Activated CD4-positive, alpha-beta T cell treated with anti-CD3 and anti-CD28 coated beads, Interleukin-2, amount 10 ng/mL, durations not matched to agents 24 days and 14 days (primary cell): ENCODE data around the gene SH3RF2. TPM values are rescaled to one million over a fixed set of nuclear protein-coding genes. Genes with fewer than 3 reads are reported as not detected.

Experiments
- DNase-seq: peaks from one replicate; pipeline ENCODE4 v3.0.0; 2022
- H3K27ac Mint-ChIP-seq: one replicate; pipeline ENCODE4 v1.8.0; 2022; ENCODE audit warnings: mild to moderate bottlenecking, mixed read lengths
- H3K27me3 Mint-ChIP-seq: one replicate; pipeline ENCODE4 v1.8.0; 2022; ENCODE audit warnings: mixed read lengths
- H3K36me3 Mint-ChIP-seq: one replicate; pipeline ENCODE4 v1.8.0; 2022; ENCODE audit warnings: low read depth, mild to moderate bottlenecking, mixed read lengths
- H3K4me1 Mint-ChIP-seq: one replicate; pipeline ENCODE4 v1.8.0; 2021; ENCODE audit warnings: mixed read lengths
- H3K4me3 Mint-ChIP-seq: one replicate; pipeline ENCODE4 v1.8.0; 2022; ENCODE audit warnings: mild to moderate bottlenecking, moderate library complexity, mixed read lengths
- H3K9me3 Mint-ChIP-seq: one replicate; pipeline ENCODE4 v1.8.0; 2021; ENCODE audit warnings: mixed read lengths
- intact Hi-C: fragments of 100-400 bp; cut with micrococcal nuclease; formaldehyde crosslinking; loops from one replicate; pipeline ENCODE4 v1.15.1; 2023
- total RNA-seq: library from RNA; stranded (reverse); gene quantifications from 2 replicates; pipeline ENCODE4 v1.2.3, GENCODE V29; 2022

Gene SH3RF2
- total RNA-seq, 1 donor from 2014 or later: 0.02 TPM

DNA sequence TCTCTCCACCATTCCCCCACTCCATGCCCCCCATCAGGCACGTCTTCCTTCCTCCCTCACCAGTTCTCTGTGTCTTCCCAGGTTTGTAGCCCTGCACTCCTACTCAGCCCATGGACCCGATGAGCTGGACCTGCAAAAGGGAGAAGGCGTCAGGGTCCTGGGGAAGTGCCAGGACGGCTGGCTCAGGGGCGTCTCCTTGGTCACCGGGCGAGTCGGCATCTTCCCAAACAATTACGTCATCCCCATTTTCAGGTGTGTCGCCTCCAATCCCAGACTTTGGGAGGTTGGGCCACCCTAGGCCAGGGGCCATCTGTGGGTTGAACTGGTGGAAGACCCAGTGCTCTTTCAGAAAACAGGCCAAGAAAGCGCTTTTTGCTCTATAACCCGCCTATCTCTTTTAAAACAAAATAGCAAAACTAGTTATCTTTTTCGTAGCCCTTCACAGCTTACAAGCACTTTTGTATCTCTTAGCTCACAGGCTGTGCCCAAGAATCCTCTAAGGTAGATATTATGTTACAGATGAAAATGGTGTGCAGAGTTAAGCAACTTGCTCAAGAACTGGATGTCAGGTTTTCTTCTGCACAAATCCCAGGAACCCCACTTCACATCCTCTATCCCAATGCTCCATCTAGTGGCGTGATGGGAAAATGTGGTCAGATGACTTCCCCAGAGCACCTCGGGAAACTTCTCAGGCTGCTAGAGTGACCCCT, 112.8 kb downstream of the SH3RF2 start:
- no peak overlapping the region for H3K4me3 Mint-ChIP-seq

DNA sequence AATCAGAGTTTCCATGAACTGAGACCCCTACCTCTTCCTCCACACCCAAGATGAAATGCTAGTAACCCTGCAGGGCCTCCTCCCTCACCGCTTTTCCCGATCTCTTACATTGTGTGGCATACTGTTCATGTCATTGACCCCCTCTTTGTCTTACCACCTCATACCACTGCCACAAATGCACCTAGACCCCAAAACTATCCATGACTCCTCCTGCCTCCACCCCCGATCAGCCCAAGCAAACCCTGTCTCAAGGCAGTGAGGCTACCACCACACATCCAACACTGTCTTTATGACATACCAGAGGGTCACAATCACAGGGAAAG, 113.3 kb downstream of the SH3RF2 start:
- Mint-ChIP-seq H3K27ac (no peak overlapping the region), H3K9me3 (no peaks in the 10 kb centered on the region), H3K4me1 (no peaks in the 10 kb centered on the region), H3K27me3 (peaks cover 18% of the 10 kb centered on the region), H3K4me3 (no peak overlapping the region), H3K36me3 (no peaks in the 10 kb centered on the region)
- DNase-seq: no peak
- intact Hi-C loops: loop anchor here (2.0 to 5.0 kb wide), 3 partner anchors 217 to 369 kb away; no protein-coding TSS in a partner anchor

More for the DNA sequence above, 112.8 kb downstream of the SH3RF2 start:
- no peaks in the 10 kb centered on the region for H3K9me3 Mint-ChIP-seq
- peaks cover 16% of the 10 kb centered on the region for H3K27me3 Mint-ChIP-seq
- intact Hi-C loops: loop anchor here (2.0 to 5.0 kb wide), 3 partner anchors 217 to 368 kb away; no protein-coding TSS in a partner anchor
- H3K27ac Mint-ChIP-seq: no peak overlapping the region
- no peaks in the 10 kb centered on the region for H3K4me1 Mint-ChIP-seq
- no peaks in the 10 kb centered on the region for H3K36me3 Mint-ChIP-seq
- no peak for DNase-seq

DNA sequence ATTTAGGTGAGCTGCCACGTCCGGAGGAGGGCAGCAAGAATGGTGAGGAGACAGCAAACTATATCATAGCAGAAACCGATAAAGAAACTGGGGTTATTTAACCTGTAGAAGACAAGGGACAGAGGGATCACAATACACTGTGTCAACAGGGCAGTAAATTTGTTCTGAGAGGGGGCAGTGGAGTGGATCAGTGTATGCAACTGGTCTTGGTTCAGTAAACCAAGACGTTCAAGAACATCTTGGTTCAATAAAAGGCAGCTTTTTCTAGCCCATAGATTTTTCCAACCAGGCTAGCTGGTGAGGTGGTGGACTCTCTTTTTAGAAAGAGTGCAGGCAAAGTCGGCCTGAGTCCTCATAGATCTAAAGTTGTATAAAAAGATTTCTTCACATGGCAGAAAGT, 113.7 kb downstream of the SH3RF2 start:
- no peak for DNase-seq
- Mint-ChIP-seq H3K27me3 (peaks cover 20% of the 10 kb centered on the region), H3K4me3 (no peak overlapping the region), H3K27ac (no peak overlapping the region), H3K4me1 (no peaks in the 10 kb centered on the region), H3K9me3 (no peaks in the 10 kb centered on the region), H3K36me3 (no peaks in the 10 kb centered on the region)
- intact Hi-C loops: no loop called here

DNA sequence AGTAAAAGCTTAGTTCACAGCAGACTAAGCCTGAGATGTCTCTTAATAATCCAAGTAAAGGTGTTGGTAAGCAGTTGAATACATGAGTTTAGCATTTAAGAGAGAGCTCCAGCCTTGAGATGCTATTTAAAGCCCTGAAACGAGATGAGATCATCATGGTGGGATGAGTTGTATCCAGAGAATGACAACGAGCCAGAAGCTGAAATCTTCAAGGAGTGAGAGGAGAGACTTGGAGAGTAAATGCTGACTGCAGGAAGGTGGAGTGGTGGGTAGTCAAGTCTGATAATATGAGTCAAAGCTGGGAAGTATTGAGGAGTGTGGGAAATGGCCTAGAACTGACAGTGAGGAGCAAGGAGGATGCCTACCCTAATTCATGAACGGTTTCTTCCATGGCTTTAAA, 115.3 kb downstream of the SH3RF2 start:
- H3K4me1 Mint-ChIP-seq: no peaks in the 10 kb centered on the region
- DNase-seq: no peak
- H3K27ac Mint-ChIP-seq: no peak overlapping the region
- H3K36me3 Mint-ChIP-seq: no peaks in the 10 kb centered on the region
- H3K27me3 Mint-ChIP-seq: peaks cover 24% of the 10 kb centered on the region
- intact Hi-C loops: no loop called here
- no peaks in the 10 kb centered on the region for H3K9me3 Mint-ChIP-seq
- no peak overlapping the region for H3K4me3 Mint-ChIP-seq

DNA sequence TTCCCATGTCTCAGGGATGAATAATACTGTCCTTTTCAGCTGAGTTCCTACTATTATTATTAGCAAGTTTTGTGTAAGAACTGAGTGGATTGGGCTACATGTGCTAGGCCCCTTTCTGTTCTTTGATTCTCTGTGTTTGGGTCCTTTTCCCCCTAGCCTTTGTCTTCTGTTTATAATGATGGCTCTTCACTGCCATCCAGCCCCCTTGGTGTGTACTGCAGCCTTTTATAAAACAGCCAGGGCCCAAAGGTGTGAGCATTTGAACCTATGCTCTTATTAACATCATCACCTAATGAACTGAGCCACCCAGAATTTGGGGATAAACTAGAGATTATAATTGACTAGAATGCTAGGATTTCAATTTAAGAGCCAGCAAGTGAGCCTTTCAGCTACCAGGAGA, 116.4 kb downstream of the SH3RF2 start:
- H3K4me3 Mint-ChIP-seq: no peak overlapping the region
- intact Hi-C loops: no loop called here

DNA sequence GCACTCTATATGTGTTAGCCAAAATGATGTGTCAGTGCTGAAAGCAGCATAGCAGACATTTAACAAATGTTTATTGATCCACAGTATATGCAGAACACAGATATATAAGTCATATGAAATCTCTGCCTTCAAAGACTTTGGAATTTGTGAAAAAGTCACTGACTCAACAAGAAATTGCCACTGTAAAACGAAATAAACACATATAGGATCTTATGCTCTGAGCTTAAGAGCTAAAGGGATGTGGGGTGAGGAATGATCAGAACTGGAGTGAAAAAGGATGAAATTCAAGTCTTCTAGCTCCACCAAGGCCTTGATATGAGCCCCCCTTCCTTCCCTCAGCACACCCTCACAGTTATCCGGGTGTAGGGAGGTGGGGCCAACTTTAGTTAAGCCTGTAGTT, 119.1 kb downstream of the SH3RF2 start:
- Mint-ChIP-seq H3K4me1 (no peaks in the 10 kb centered on the region), H3K9me3 (no peaks in the 10 kb centered on the region), H3K36me3 (no peaks in the 10 kb centered on the region), H3K27me3 (peaks cover 36% of the 10 kb centered on the region), H3K27ac (no peak overlapping the region), H3K4me3 (no peak overlapping the region)
- no peak for DNase-seq
- intact Hi-C loops: no loop called here

More for the DNA sequence above, 116.4 kb downstream of the SH3RF2 start:
- Mint-ChIP-seq H3K36me3 (no peaks in the 10 kb centered on the region), H3K27ac (no peak overlapping the region), H3K27me3 (peaks cover 28% of the 10 kb centered on the region), H3K4me1 (no peaks in the 10 kb centered on the region), H3K9me3 (no peaks in the 10 kb centered on the region)
- DNase-seq: no peak

DNA sequence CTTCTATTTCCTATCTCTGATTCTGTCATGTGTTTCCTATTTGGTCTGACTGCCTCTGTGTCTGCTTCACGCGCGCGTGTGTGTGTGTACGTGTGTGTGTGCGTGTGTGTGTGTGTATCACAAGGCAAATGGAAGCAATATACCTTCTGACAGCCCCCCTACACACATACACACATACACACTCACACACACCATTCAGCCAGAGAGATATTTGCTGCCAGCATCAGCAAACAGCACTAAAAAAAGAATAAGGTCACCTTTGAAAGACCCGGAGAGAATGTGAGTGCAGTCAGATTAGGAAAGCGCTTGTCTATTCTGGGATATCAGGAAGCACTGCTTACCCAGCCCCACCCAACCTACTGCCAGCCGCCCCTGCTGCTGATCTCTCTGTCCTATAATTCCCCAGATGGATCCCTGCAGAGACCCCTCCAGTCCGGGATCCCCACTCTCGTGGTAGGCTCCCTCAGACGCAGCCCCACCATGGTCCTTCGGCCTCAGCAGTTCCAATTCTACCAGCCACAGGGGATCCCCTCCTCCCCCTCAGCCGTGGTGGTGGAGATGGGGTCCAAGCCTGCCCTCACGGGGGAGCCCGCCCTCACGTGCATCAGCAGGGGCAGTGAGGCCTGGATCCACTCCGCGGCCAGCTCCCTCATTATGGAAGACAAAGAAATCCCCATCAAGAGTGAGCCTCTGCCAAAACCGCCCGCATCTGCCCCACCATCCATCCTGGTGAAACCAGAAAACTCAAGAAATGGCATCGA, 123.3 kb downstream of the SH3RF2 start:
- H3K4me1 Mint-ChIP-seq: no peaks in the 10 kb centered on the region
- intact Hi-C loops: no loop called here
- H3K36me3 Mint-ChIP-seq: no peaks in the 10 kb centered on the region
- peaks cover 28% of the 10 kb centered on the region for H3K27me3 Mint-ChIP-seq
- H3K4me3 Mint-ChIP-seq: no peak overlapping the region
- DNase-seq: no peak
- H3K9me3 Mint-ChIP-seq: no peaks in the 10 kb centered on the region
- no peak overlapping the region for H3K27ac Mint-ChIP-seq

DNA sequence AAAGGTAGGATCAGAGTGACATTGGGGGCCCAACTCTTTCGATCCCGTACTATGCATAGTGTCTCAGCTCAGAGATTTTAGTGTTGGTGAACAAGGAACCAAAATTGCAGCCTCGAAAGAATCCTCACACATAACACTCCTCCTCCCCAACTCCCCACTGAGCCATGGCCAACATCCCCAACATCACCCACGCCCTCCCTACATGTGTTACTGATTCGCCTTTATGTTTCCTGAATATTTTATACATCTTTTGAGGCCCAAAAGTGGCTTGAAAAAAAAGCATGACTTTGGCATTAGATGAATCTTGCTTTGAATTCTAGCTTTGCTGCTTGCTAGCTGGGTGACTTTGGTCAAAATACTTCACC, 123.8 kb downstream of the SH3RF2 start:
- Mint-ChIP-seq H3K27ac (no peak overlapping the region), H3K4me3 (no peak overlapping the region), H3K4me1 (no peaks in the 10 kb centered on the region), H3K9me3 (no peaks in the 10 kb centered on the region), H3K27me3 (peaks cover 25% of the 10 kb centered on the region), H3K36me3 (no peaks in the 10 kb centered on the region)
- DNase-seq: no peak
- intact Hi-C loops: no loop called here

DNA sequence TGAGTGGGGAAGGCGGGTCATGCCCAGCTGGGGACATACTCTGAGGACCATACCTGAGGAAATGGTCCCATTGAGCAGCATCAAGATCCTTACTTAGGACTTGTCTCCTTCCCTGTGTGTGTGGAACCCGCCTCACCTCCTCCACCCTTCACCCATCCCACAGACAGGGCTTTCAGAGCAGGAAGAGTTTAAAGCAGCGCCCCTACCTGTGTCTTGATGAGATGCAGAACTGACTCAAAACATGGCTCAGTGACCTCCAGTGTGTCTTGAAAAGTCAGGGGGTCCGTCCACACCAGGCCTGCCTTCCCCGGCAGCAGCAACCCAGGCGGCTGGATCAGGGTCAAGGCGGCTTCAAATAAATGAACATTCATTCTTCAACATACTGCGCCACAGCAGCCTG, 130.6 kb downstream of the SH3RF2 start:
- Mint-ChIP-seq H3K4me3 (no peak overlapping the region), H3K9me3 (no peaks in the 10 kb centered on the region), H3K27me3 (peaks cover 15% of the 10 kb centered on the region), H3K27ac (no peak overlapping the region), H3K36me3 (no peaks in the 10 kb centered on the region), H3K4me1 (no peaks in the 10 kb centered on the region)
- intact Hi-C loops: no loop called here
- no peak for DNase-seq

DNA sequence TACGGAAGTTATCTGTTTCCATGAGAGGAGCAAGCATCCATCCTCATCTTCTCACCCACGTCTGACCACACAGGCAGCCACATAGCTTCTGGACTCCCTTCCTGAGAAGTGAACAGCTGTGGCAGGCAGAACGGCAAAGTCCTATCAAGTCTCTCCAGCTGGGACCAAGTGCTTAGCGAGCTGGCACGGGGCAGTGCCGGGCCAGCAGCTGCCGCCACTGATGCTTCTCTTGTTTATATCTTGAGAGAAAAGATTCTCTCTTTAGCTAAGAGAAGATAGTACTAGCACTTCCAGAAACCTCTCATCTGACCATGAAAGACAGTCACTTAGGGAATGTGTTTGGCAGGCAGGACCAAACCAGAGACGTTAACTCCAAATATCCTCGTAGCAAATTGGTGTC, 131.8 kb downstream of the SH3RF2 start:
- Mint-ChIP-seq H3K4me3 (no peak overlapping the region), H3K36me3 (no peaks in the 10 kb centered on the region), H3K4me1 (no peaks in the 10 kb centered on the region), H3K27me3 (peaks cover 13% of the 10 kb centered on the region), H3K27ac (no peak overlapping the region), H3K9me3 (no peaks in the 10 kb centered on the region)
- intact Hi-C loops: no loop called here
- DNase-seq: no peak

DNA sequence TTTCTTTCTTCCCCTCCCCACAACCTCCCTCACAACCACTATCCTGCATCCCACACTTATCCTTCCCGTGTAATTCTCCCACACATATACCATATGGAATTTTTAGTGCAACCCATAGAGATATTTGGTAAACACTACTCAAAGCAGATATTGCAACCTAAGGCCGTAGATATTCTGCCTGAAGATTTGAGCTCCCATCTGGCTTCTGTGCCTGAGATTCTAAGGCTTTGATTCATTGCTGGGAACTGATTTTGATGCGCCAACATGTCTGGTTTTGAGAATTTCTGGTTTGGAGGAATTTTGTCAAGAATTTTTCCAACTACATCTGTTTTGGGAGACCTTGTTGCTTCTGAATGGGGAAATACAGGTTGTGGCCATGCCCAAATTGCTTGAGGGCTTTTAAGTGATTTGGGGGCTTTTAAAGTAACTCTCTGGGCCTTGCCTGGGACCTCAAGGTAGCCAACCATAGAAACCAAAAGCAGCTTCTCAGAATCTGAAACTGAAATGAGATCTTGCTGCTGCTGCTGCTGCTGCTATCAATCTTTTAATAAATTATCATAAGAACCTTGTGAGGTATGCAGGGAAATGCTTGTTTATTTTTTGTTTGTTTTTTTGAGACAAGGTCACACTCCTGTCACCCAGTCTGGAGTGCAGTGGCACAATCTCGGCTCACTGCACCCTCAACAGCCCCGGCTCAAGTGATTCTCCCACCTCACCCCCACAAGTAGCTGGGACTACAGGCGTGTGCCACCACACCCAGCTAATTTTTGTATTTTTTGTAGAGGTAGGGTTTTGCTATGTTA, 132.8 kb downstream of the SH3RF2 start:
- H3K4me1 Mint-ChIP-seq: no peaks in the 10 kb centered on the region
- intact Hi-C loops: no loop called here
- no peaks in the 10 kb centered on the region for H3K36me3 Mint-ChIP-seq
- no peaks in the 10 kb centered on the region for H3K9me3 Mint-ChIP-seq
- DNase-seq: no peak
- no peak overlapping the region for H3K4me3 Mint-ChIP-seq
- H3K27ac Mint-ChIP-seq: no peak overlapping the region
- peaks cover 9% of the 10 kb centered on the region for H3K27me3 Mint-ChIP-seq

DNA sequence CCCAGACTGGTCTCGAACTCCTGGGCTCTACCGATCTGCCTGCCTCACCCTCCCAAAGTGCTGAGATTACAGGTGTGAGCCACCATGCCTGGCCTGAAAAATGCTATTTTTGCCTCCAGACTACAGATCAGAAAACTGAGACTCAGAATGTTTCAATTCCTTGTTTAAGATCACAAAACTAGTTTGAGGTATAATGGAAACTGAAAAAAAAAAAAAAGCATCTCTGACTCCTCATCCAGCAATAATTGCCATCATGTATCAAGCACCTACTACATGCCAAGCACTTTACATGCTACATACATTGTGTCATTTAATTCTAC, 133.4 kb downstream of the SH3RF2 start:
- no peak for DNase-seq
- Mint-ChIP-seq H3K27ac (no peak overlapping the region), H3K9me3 (no peaks in the 10 kb centered on the region), H3K27me3 (peaks cover 9% of the 10 kb centered on the region), H3K4me1 (no peaks in the 10 kb centered on the region), H3K36me3 (no peaks in the 10 kb centered on the region), H3K4me3 (no peak overlapping the region)
- intact Hi-C loops: no loop called here

DNA sequence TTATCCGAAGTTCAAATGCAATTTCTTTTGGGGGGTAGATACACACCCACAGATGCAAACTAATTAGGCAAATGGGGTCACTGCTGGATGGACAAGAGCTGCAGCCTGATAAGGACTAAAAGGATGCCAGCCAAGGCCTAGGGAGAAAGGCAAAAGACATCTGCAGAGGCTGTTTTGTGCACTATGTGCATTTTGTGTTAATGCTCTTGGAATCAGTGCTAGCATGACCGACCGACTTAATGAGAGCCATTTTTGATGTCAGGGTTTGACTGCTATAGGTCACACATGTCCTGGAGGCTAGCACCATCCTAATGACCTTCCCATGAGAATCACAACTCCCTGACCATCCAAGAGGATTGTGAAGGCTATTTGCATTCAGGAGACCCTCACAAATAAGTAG, 134.4 kb downstream of the SH3RF2 start:
- peaks cover 11% of the 10 kb centered on the region for H3K27me3 Mint-ChIP-seq
- no peak overlapping the region for H3K4me3 Mint-ChIP-seq
- no peaks in the 10 kb centered on the region for H3K9me3 Mint-ChIP-seq
- no peaks in the 10 kb centered on the region for H3K4me1 Mint-ChIP-seq
- DNase-seq: no peak
- no peak overlapping the region for H3K27ac Mint-ChIP-seq
- no peaks in the 10 kb centered on the region for H3K36me3 Mint-ChIP-seq
- intact Hi-C loops: no loop called here

DNA sequence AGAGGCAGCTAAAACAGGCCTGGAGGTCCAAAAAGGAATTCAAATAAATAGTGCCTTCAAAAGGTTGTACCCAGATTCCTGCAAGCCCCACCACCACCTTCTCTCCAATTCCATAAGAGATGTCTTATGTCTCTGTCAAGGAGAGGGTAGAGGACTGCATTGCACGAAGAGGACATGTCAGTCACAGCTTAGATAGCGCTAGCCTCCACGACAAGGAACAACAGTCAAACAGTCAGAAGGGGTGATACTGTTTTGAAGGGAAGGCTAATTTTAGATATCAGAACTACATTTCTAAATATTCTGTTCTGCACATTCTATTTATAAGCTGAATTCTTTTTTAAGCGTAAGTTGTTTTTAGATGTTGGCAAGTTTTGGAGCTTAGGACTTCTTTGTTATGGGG, 134.8 kb downstream of the SH3RF2 start:
- peaks cover 11% of the 10 kb centered on the region for H3K27me3 Mint-ChIP-seq
- H3K36me3 Mint-ChIP-seq: no peaks in the 10 kb centered on the region
- H3K9me3 Mint-ChIP-seq: no peaks in the 10 kb centered on the region
- no peak overlapping the region for H3K4me3 Mint-ChIP-seq
- intact Hi-C loops: no loop called here
- no peak overlapping the region for H3K27ac Mint-ChIP-seq
- no peak for DNase-seq
- no peaks in the 10 kb centered on the region for H3K4me1 Mint-ChIP-seq
